ENCODE measurements around the gene PSMA5. TPM values are rescaled to one million over a fixed set of nuclear protein-coding genes. Genes with fewer than 3 reads are reported as not detected.

The PSMA5 gene
- total RNA-seq, 1 experiment from 2014 or later = 133 TPM

- Mint-ChIP-seq H3K27ac (no peak overlapping the region), H3K4me3 (no peak overlapping the region), H3K4me1 (peaks cover 13 to 16% of the 10 kb centered on the region in 2 experiments), H3K27me3 (ENCODE audit: low read depth) (no peaks in the 10 kb centered on the region), H3K36me3 (ENCODE audit: insufficient read depth in 1 of 3, low read depth in 3 of 3) (peaks cover 2 to 18% (median 17%) of the 10 kb centered on the region in 3 experiments; a peak in 6 of 7 replicates), H3K9me3 (no peaks in the 10 kb centered on the region; a peak in 1 of 5 replicates)
- Histone ChIP-seq H2BK15ac (ENCODE audit: low read depth, low read length) (no peak overlapping the region), H3K27me3 (ENCODE audit: insufficient read depth, low read length) (no peaks in the 10 kb centered on the region), H3K18ac (ENCODE audit: insufficient read length, low read depth, low read length) (no peak overlapping the region), H3K9ac (ENCODE audit: extremely low read depth, insufficient read length, low read length) (no peak overlapping the region), H3T11ph (ENCODE audit: low read length) (no peak overlapping the region), H3K4me1 (ENCODE audit: insufficient read depth, low read length) (no peaks in the 10 kb centered on the region), H4K20me1 (ENCODE audit: control insufficient read depth, insufficient read depth, insufficient read length) (no peaks in the 10 kb centered on the region), H3K4me2 (ENCODE audit: insufficient read depth, insufficient read length, low read length) (no peak overlapping the region), H4K8ac (replicated peaks; ENCODE audit: insufficient read length, low read depth, low read length) (no peak overlapping the region), H3K79me2 (ENCODE audit: insufficient read depth, low read length) (no peaks in the 10 kb centered on the region), H2BK12ac (ENCODE audit: insufficient read length, low read depth, low read length) (no peak overlapping the region), H2BK5ac (ENCODE audit: insufficient read length, low read length) (no peak overlapping the region), H4K5ac (ENCODE audit: insufficient read length, low read depth, low read length) (no peak overlapping the region), H3K23ac (ENCODE audit: insufficient read length, low read depth, low read length) (no peak overlapping the region), H2AFZ (ENCODE audit: low read length) (no peak overlapping the region), H3K79me1 (ENCODE audit: insufficient read depth, low read depth, low read length, poor library complexity, severe bottlenecking) (no peaks in the 10 kb centered on the region), H2AK5ac (ENCODE audit: insufficient read length, low read length) (no peak overlapping the region), H3K23me2 (ENCODE audit: insufficient read length, low read depth, low read length, poor library complexity, severe bottlenecking) (no peaks in the 10 kb centered on the region), H4K91ac (ENCODE audit: insufficient read length, low read depth, low read length) (no peak overlapping the region), H3K14ac (ENCODE audit: insufficient read depth, low read length) (no peak overlapping the region), H2BK20ac (ENCODE audit: low read depth, low read length, poor library complexity, severe bottlenecking) (no peak overlapping the region), H2BK120ac (ENCODE audit: low read depth, low read length, poor library complexity, severe bottlenecking) (no peak overlapping the region), H3K27ac (ENCODE audit: insufficient read length, low read depth, low read length) (no peak overlapping the region), H3K9me3 (ENCODE audit: control insufficient read depth, low read depth, low read length) (no peaks in the 10 kb centered on the region), H3K56ac (ENCODE audit: insufficient read length, low read depth, low read length) (no peak overlapping the region), H3K4ac (ENCODE audit: low read depth, low read length) (no peak overlapping the region)
- no peak for DNase-seq
- no peak for TF ChIP-seq CTCF (conservative IDR thresholded peaks at IDR 0.05)
- no CpG with 5 or more reads among the region's 1 CpG for WGBS (ENCODE audit: extremely low coverage, insufficient read length, low lambda C conversion rate)
Observed at GRCh38 chr1:109356505-109356904, 69.7 kb downstream of the PSMA5 start.
